IPS DF 6.9 (cell line): ENCODE measurements around the gene HOMER2.
"Not testable (repeated sequence)": the region's sequence is repeated elsewhere in the genome, so short reads cannot be mapped to it uniquely, and the experiment has no call there.

ENCODE experiments used
- DNase-seq: peaks from one replicate; pipeline ENCODE4 v3.0.0-alpha.2; 2013; ENCODE audit warnings: low read depth, low spot score
- H3K27ac ChIP-seq: one replicate; pipeline ENCODE4 v1.5.1; 2013; ENCODE audit warnings: low read length, control low read depth
- H3K27me3 ChIP-seq: 2 replicates; pipeline ENCODE4 v1.6.1; 2013; ENCODE audit warnings: mild to moderate bottlenecking, low read length; ENCODE audit not compliant: control insufficient read depth, insufficient read depth
- H3K36me3 ChIP-seq: 2 replicates; pipeline ENCODE4 v1.6.1; 2013; ENCODE audit warnings: low read length; ENCODE audit not compliant: control insufficient read depth, insufficient read depth
- H3K4me1 ChIP-seq: 2 replicates; pipeline ENCODE4 v1.6.1; 2013; ENCODE audit warnings: low read length; ENCODE audit not compliant: control insufficient read depth, insufficient read depth
- H3K4me3 ChIP-seq: 2 replicates; pipeline ENCODE4 v1.5.1; 2013; ENCODE audit warnings: mild to moderate bottlenecking, low read length
- H3K9me3 ChIP-seq: 2 replicates; pipeline ENCODE4 v1.6.1; 2013; ENCODE audit warnings: low read length, inconsistent platforms; ENCODE audit not compliant: control insufficient read depth, insufficient read depth
- WGBS: extraction: QIAGEN DNeasy Blood & Tissue Kit; methylation state at CpG from one replicate; pipeline ENCODE4 v1.1.7; 2013; ENCODE audit warnings: mixed read lengths, missing lambda C conversion rate; ENCODE audit not compliant: insufficient read length, insufficient coverage; 5-methylcytosine and 5-hydroxymethylcytosine counted together

HOMER2 gene

GRCh38 chr15:82865581-82865980 lies 86.9 kb downstream of the HOMER2 start:
- WGBS: no CpG with 5 or more reads among the region's 4 CpGs
- not testable (repeated sequence) for H3K4me1 ChIP-seq, H3K9me3 ChIP-seq, DNase-seq, H3K27ac ChIP-seq, H3K36me3 ChIP-seq, H3K27me3 ChIP-seq, H3K4me3 ChIP-seq

DNA sequence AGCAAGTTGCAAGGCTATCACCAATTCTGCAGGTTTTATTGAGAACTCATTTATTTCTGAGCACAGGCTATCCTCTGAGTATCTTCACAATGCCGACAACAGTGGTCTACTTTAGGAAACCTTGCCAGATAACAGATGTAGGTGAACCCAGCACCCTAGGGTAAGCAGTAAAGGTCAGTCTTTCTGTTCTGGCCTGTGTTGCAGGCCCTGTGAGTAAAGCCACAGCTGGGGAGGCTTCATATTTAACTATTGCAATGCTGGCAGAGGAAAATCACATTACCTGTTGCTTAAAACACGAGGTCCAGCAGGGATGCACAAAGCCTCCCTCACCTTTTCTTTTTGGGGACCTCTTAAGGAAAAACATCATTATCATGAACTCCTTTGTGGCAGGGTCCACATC lies 87.6 kb downstream of the HOMER2 start:
- no peaks in the 10 kb centered on the region for H3K36me3 ChIP-seq
- no peak overlapping the region for H3K27ac ChIP-seq
- H3K4me1 ChIP-seq: no peaks in the 10 kb centered on the region
- H3K27me3 ChIP-seq: no peaks in the 10 kb centered on the region
- no CpG with 5 or more reads among the region's 2 CpGs for WGBS
- no peak overlapping the region for H3K4me3 ChIP-seq
- H3K9me3 ChIP-seq: no peaks in the 10 kb centered on the region
- DNase-seq: no peak

DNA sequence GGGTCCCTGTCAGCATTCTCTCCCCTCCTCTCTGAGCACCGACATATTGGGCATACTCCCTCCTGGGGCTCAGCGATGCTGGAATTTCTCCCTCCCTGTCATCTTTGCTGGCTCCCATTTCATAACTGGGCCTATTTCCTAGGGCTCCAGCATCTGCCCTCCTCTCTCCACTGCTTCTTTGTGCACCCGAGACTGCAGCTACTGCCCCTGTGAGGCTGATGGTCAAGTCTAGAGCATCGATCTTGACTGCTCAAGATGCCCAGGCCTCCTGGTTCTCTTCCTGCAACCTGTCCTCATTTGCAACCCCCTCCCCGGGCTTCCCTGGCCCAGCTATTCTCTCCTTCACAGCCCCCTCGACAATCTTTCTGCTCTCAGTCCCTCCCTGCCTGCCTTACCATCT lies 89.6 kb downstream of the HOMER2 start:
- no peaks in the 10 kb centered on the region for H3K4me1 ChIP-seq
- no peaks in the 10 kb centered on the region for H3K9me3 ChIP-seq
- no peaks in the 10 kb centered on the region for H3K36me3 ChIP-seq
- no peaks in the 10 kb centered on the region for H3K27me3 ChIP-seq
- DNase-seq: no peak
- H3K27ac ChIP-seq: no peak overlapping the region
- H3K4me3 ChIP-seq: no peak overlapping the region
- WGBS: no CpG with 5 or more reads among the region's 6 CpGs

DNA sequence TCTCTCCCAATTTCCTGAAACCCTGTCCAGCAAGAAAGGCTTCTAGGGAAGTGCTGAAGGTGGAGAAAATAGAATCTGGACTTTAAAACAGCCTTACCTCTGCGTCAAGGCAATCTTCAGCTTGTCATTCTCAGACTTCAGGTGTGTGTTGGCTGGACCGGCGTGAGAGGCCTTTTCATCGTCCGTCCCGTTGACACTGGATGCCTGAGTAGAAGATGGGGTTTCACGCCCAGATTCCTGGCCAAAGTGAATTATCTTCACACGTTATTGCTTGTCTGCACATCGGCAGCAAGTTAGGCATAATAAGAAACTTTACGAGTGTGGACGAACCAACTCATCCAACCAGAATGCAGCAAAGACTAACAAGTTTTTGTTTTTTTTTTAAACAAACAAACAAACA lies 93.6 kb downstream of the HOMER2 start:
- no peaks in the 10 kb centered on the region for H3K27me3 ChIP-seq
- no CpG with 5 or more reads among the region's 11 CpGs for WGBS

GRCh38 chr15:82856397-82857170 lies 95.9 kb downstream of the HOMER2 start:
- no peaks in the 10 kb centered on the region for H3K27me3 ChIP-seq
- DNase-seq: no peak
- H3K4me1 ChIP-seq: no peaks in the 10 kb centered on the region
- H3K4me3 ChIP-seq: no peak overlapping the region
- WGBS: no CpG with 5 or more reads among the region's 10 CpGs
- H3K36me3 ChIP-seq: no peaks in the 10 kb centered on the region
- H3K9me3 ChIP-seq: no peaks in the 10 kb centered on the region
- H3K27ac ChIP-seq: no peak overlapping the region

More for the DNA sequence above, 93.6 kb downstream of the HOMER2 start:
- Histone ChIP-seq H3K9me3 (no peaks in the 10 kb centered on the region), H3K36me3 (no peaks in the 10 kb centered on the region), H3K4me3 (no peak overlapping the region), H3K4me1 (no peaks in the 10 kb centered on the region), H3K27ac (no peak overlapping the region)
- no peak for DNase-seq

DNA sequence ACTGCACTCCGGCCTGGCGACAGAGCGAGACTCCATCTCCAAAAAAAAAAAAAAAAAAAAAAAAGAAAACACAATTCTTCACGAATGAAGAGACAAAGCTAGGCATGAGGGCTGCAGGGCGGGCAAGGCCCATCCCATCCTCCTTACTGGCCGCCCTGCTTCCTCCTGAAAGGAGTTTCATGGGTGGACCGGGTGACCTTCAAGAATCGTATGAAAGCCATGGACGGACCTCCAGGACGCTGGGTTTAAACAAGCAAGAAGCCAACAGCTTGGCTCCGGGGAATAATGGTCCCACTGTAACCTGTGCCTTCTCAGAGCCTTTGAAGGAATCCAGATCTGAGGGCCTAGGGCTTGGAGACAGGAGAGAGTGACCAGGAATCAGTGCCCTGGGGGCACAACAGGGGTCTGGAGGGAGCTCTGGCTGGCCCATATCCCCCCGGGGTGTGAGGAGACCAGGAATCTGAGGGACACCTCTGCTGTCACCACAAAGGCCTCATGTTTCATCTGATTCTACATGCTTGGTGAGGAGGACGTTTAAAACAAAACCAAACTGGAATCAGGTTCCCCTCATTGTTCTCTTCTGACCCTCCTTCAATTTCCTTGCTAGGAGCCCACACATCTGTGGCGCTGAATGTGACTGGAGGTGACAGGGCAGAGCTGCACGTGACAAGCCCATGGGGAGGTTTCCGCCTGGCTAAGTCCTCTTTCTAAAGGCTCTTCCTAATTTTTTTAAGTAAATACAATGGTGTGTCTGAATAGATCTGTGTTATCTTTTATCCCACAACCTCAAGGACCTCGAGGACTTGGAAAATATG lies 97.0 kb downstream of the HOMER2 start:
- Histone ChIP-seq H3K4me1 (no peaks in the 10 kb centered on the region), H3K4me3 (no peak overlapping the region), H3K9me3 (no peaks in the 10 kb centered on the region), H3K27me3 (no peaks in the 10 kb centered on the region), H3K27ac (no peak overlapping the region), H3K36me3 (no peaks in the 10 kb centered on the region)
- DNase-seq: no peak
- WGBS: no CpG with 5 or more reads among the region's 17 CpGs

- Histone ChIP-seq H3K36me3 (no peaks in the 10 kb centered on the region), H3K4me1 (peaks cover 1% of the 10 kb centered on the region; the same call in 1 of the 2 replicates), H3K4me3 (no peak overlapping the region), H3K27me3 (no peaks in the 10 kb centered on the region), H3K9me3 (no peaks in the 10 kb centered on the region), H3K27ac (no peak overlapping the region)
- no CpG with 5 or more reads among the region's 21 CpGs for WGBS
- DNase-seq: no peak
Measured at GRCh38 chr15:82854554-82854953, 98.0 kb downstream of the HOMER2 start.

- Histone ChIP-seq H3K36me3 (no peaks in the 10 kb centered on the region), H3K27ac (no peak overlapping the region), H3K27me3 (no peaks in the 10 kb centered on the region), H3K4me1 (peaks cover 1% of the 10 kb centered on the region; the same call in 1 of the 2 replicates), H3K9me3 (no peaks in the 10 kb centered on the region), H3K4me3 (no peak overlapping the region)
- no peak for DNase-seq
- WGBS: no CpG with 5 or more reads among the region's 16 CpGs
Measured at GRCh38 chr15:82852941-82853561, 99.5 kb downstream of the HOMER2 start.

GRCh38 chr15:82851981-82852511 lies 100.5 kb downstream of the HOMER2 start:
- no CpG with 5 or more reads among the region's 9 CpGs for WGBS
- H3K4me3 ChIP-seq: no peak overlapping the region
- no peaks in the 10 kb centered on the region for H3K27me3 ChIP-seq
- peaks cover 1% of the 10 kb centered on the region; the same call in 1 of the 2 replicates for H3K4me1 ChIP-seq
- no peaks in the 10 kb centered on the region for H3K36me3 ChIP-seq
- H3K27ac ChIP-seq: no peak overlapping the region
- DNase-seq: no peak
- no peaks in the 10 kb centered on the region for H3K9me3 ChIP-seq

GRCh38 chr15:82851306-82851850 lies 101.1 kb downstream of the HOMER2 start:
- Histone ChIP-seq H3K4me1 (peaks cover 1% of the 10 kb centered on the region; the same call in 1 of the 2 replicates), H3K27ac (no peak overlapping the region), H3K36me3 (no peaks in the 10 kb centered on the region), H3K27me3 (no peaks in the 10 kb centered on the region), H3K4me3 (no peak overlapping the region), H3K9me3 (no peaks in the 10 kb centered on the region)
- no peak for DNase-seq
- WGBS: no CpG with 5 or more reads among the region's 14 CpGs
